HG02973 (cell line): ENCODE results near the gene C5orf52.

Experiments used
- ATAC-seq: cut with Tn5 transposase; IDR thresholded peaks from one replicate; pipeline ENCODE4 v1.9.1; 2021; ENCODE audit warnings: moderate library complexity; ENCODE audit not compliant: unreplicated experiment

C5orf52 gene

GRCh38 chr5:157670662-157671591 is at the start of gene C5orf52:
TSS of gene C5orf52 (plus strand) at chr5:157671533. CDS start at chr5:157671615, 82 bp downstream.
- ATAC-seq, result peak; percentile 40

GRCh38 chr5:157624144-157624543 is 47.2 kb upstream of the C5orf52 start:
- no peak for ATAC-seq

- no peak for ATAC-seq
Observed at GRCh38 chr5:157626831-157627230, 44.5 kb upstream of the C5orf52 start.

GRCh38 chr5:157630341-157630740 is 41.0 kb upstream of the C5orf52 start:
- ATAC-seq, result no peak

- no peak for ATAC-seq
Observed at GRCh38 chr5:157640406-157641066, 30.8 kb upstream of the C5orf52 start.

GRCh38 chr5:157648275-157648990 is 22.9 kb upstream of the C5orf52 start:
- ATAC-seq, result no peak

GRCh38 chr5:157649101-157649500 is 22.2 kb upstream of the C5orf52 start:
- ATAC-seq, result no peak

- no peak for ATAC-seq
Observed at GRCh38 chr5:157650991-157651611, 20.2 kb upstream of the C5orf52 start.

- ATAC-seq, result no peak
Observed at GRCh38 chr5:157651623-157652376, 19.5 kb upstream of the C5orf52 start.

- ATAC-seq, result no peak
Observed at GRCh38 chr5:157652377-157652692, 19.0 kb upstream of the C5orf52 start, which contains the start of gene SOX30. TSS of gene SOX30 (minus strand) at chr5:157652438. CDS start at chr5:157652078, 360 bp downstream.

GRCh38 chr5:157657516-157657915 is 13.8 kb upstream of the C5orf52 start:
- no peak for ATAC-seq

GRCh38 chr5:157658893-157659292 is 12.4 kb upstream of the C5orf52 start:
- ATAC-seq, result no peak

GRCh38 chr5:157659868-157660660 is 11.3 kb upstream of the C5orf52 start:
- no peak for ATAC-seq

- ATAC-seq, result no peak
Observed at GRCh38 chr5:157665467-157666070, 5.8 kb upstream of the C5orf52 start.

- ATAC-seq, result no peak
Observed at GRCh38 chr5:157668356-157668755, 3.0 kb upstream of the C5orf52 start.

GRCh38 chr5:157669701-157670097 is 1.6 kb upstream of the C5orf52 start:
- ATAC-seq, result no peak

- ATAC-seq, result no peak
Observed at GRCh38 chr5:157671592-157672330, 428 bp downstream of the C5orf52 start.

GRCh38 chr5:157672976-157673375 is 1.6 kb downstream of the C5orf52 start:
- ATAC-seq, result no peak
